Upper lobe of left lung (tissue), 4 donors: Measurements from ENCODE around the gene SSBP3.

Source experiments
- CTCF ChIP-seq, 6 experiments: fragments of 450-650 bp in 4 of 6; fragments of 200-600 bp in 2 of 6; sonication (generic) in 2 of 6; IDR thresholded peaks; one replicate each; pipeline ENCODE4 v1.5.1; 2016 to 2019; ENCODE audit warnings: antibody characterized with exemption in 6 of 6
- EP300 ChIP-seq, 4 donors: sonication (generic); formaldehyde crosslinking; IDR thresholded peaks; one replicate each; pipeline ENCODE4 v1.5.1; 2017; ENCODE audit warnings: antibody characterized with exemption in 4 of 4, control low read depth in 2 of 4
- POLR2A ChIP-seq, 4 donors: fragments of 450-650 bp; IDR thresholded peaks; one replicate each; pipeline ENCODE4 v1.5.1; 2016 to 2017; ENCODE audit warnings: antibody characterized with exemption in 4 of 4, mild to moderate bottlenecking in 2 of 4
- POLR2AphosphoS5 ChIP-seq, 2 donors: sonication (generic); formaldehyde crosslinking; IDR thresholded peaks; one replicate each; pipeline ENCODE4 v1.5.1; 2017; ENCODE audit warnings: antibody characterized with exemption in 2 of 2

GRCh38 chr1:54342742-54343687 is 63.2 kb downstream of the SSBP3 start:
- TF ChIP-seq EP300 (IDR thresholded peaks at IDR 0.05) (no peak), CTCF (IDR thresholded peaks at IDR 0.05) (no peak), POLR2AphosphoS5 (IDR thresholded peaks at IDR 0.05) (no peak), POLR2A (IDR thresholded peaks at IDR 0.05) (no peak)
